ENCODE measurements around the gene NFKBIE.
"Not testable (repeated sequence)": the region's sequence is repeated elsewhere in the genome, so short reads cannot be mapped to it uniquely, and the experiment has no call there.

Gene NFKBIE

GRCh38 chr6:44265007-44265721 is at the start of gene NFKBIE:
Gene NFKBIE, minus strand, starts transcription at chr6:44265551. Its CDS starts 205 bp downstream, at chr6:44265346.
- FAIRE-seq: no peak

GRCh38 chr6:44314657-44315056 is 49.3 kb upstream of the NFKBIE start:
- FAIRE-seq; DNase-seq (ENCODE audit: insufficient read length, low spot score): not testable (repeated sequence)

More at GRCh38 chr6:44265007-44265721, at the start of gene NFKBIE:
- peak; percentile 94 for DNase-seq (ENCODE audit: insufficient read length, low spot score)
- peak; percentile 40 for TF ChIP-seq CTCF (IDR thresholded peaks at IDR 0.05; ENCODE audit: insufficient read depth, missing control alignments)

- peak; percentile 91 for TF ChIP-seq CTCF (IDR thresholded peaks at IDR 0.05; ENCODE audit: insufficient read depth, missing control alignments)
- no peak for FAIRE-seq
- peak; percentile 63 for DNase-seq (ENCODE audit: insufficient read length, low spot score)
Measured at GRCh38 chr6:44312901-44313788, 47.8 kb upstream of the NFKBIE start, which contains the start of gene AARS2. Gene AARS2, minus strand, starts transcription at chr6:44313347. Its CDS starts 24 bp downstream, at chr6:44313323.

GRCh38 chr6:44311767-44312166 is 46.4 kb upstream of the NFKBIE start:
- no peak for TF ChIP-seq CTCF (IDR thresholded peaks at IDR 0.05; ENCODE audit: insufficient read depth, missing control alignments)
- FAIRE-seq (no peak), DNase-seq (ENCODE audit: insufficient read length, low spot score) (no peak)

GRCh38 chr6:44311304-44311703 is 46.0 kb upstream of the NFKBIE start:
- no peak for DNase-seq (ENCODE audit: insufficient read length, low spot score)
- FAIRE-seq: no peak
- TF ChIP-seq CTCF (IDR thresholded peaks at IDR 0.05; ENCODE audit: insufficient read depth, missing control alignments): no peak

GRCh38 chr6:44310241-44310640 is 44.9 kb upstream of the NFKBIE start:
- FAIRE-seq: no peak

More at GRCh38 chr6:44310241-44310640, 44.9 kb upstream of the NFKBIE start:
- DNase-seq (ENCODE audit: insufficient read length, low spot score): no peak
- no peak for TF ChIP-seq CTCF (IDR thresholded peaks at IDR 0.05; ENCODE audit: insufficient read depth, missing control alignments)
